ENCODE data around the gene CTIF. TPM values are rescaled to one million over a fixed set of nuclear protein-coding genes. Genes with fewer than 3 reads are reported as not detected.

Gene CTIF
- total and polyA plus RNA-seq, 11 donors: 21.2 to 93.0 (median 68.0) TPM

GRCh38 chr18:48634491-48634890 lies 95.7 kb downstream of the CTIF start:
- no peak for ATAC-seq
- Histone ChIP-seq H3K4me1 (peaks cover 0 to 9% (median 3%) of the 10 kb centered on the region in 12 donors), H3K4me3 (no peak overlapping the region), H3K27me3 (no peaks in the 10 kb centered on the region), H3K9me3 (no peaks in the 10 kb centered on the region), H3K27ac (no peak overlapping the region), H3K36me3 (peaks cover 0 to 14% (median 3%) of the 10 kb centered on the region in 9 donors)
- DNase-seq: no peak
- intact Hi-C loops (cut with DNase I): no loop called here
- 93 to 96% (median 96%) methylated on average over 6 of the region's 6 CpGs for WGBS, 4 donors
- TF ChIP-seq POLR2A (IDR thresholded peaks at IDR 0.05) (no peak), CTCF (IDR thresholded peaks at IDR 0.05) (no peak)

GRCh38 chr18:48634975-48635374 lies 96.1 kb downstream of the CTIF start:
- ATAC-seq (peak; percentile 46 to 62 (median 59)), DNase-seq (no peak)
- Histone ChIP-seq H3K4me1 (peaks cover 0 to 11% (median 3%) of the 10 kb centered on the region in 12 donors), H3K36me3 (peaks cover 0 to 13% (median 0%) of the 10 kb centered on the region in 9 donors), H3K4me3 (no peak overlapping the region), H3K9me3 (no peaks in the 10 kb centered on the region), H3K27me3 (no peaks in the 10 kb centered on the region), H3K27ac (no peak overlapping the region)
- WGBS, 4 donors: 95 to 98% (median 97%) methylated on average over 1 of the region's 1 CpG
- TF ChIP-seq CTCF (IDR thresholded peaks at IDR 0.05) (no peak), POLR2A (IDR thresholded peaks at IDR 0.05) (no peak)
- intact Hi-C loops (cut with DNase I): no loop called here

- Histone ChIP-seq H3K4me1 (peaks cover 0 to 11% (median 3%) of the 10 kb centered on the region in 12 donors), H3K4me3 (no peak overlapping the region), H3K36me3 (peaks cover 0 to 13% (median 0%) of the 10 kb centered on the region in 9 donors), H3K27me3 (no peaks in the 10 kb centered on the region), H3K27ac (no peak overlapping the region), H3K9me3 (no peaks in the 10 kb centered on the region)
- intact Hi-C loops (cut with DNase I): no loop called here
- ATAC-seq (no peak), DNase-seq (no peak)
- TF ChIP-seq CTCF (IDR thresholded peaks at IDR 0.05) (no peak), POLR2A (IDR thresholded peaks at IDR 0.05) (no peak)
- 94 to 97% (median 95%) methylated on average over 2 of the region's 2 CpGs for WGBS, 4 donors
Observed at GRCh38 chr18:48635806-48636205, 97.0 kb downstream of the CTIF start.

- H3K27me3 ChIP-seq: no peaks in the 10 kb centered on the region
- no peak for ATAC-seq
- no peak overlapping the region for H3K4me3 ChIP-seq
- no peaks in the 10 kb centered on the region for H3K9me3 ChIP-seq
- 92 to 100% (median 95%) methylated on average over 6 to 9 of the region's 9 CpGs for WGBS, 4 donors
- no peak for DNase-seq
- H3K4me1 ChIP-seq: peaks cover 0 to 11% (median 3%) of the 10 kb centered on the region in 12 donors
- peaks cover 0 to 13% (median 0%) of the 10 kb centered on the region in 9 donors for H3K36me3 ChIP-seq
- H3K27ac ChIP-seq: no peak overlapping the region
- TF ChIP-seq CTCF (IDR thresholded peaks at IDR 0.05): no peak
- TF ChIP-seq POLR2A (IDR thresholded peaks at IDR 0.05): no peak
- intact Hi-C loops (cut with DNase I): no loop called here
Observed at GRCh38 chr18:48636436-48636835, 97.6 kb downstream of the CTIF start.

All from heart left ventricle (tissue), 16 donors.